Muscle of back (tissue), 11 donors: Measurements from ENCODE around the gene FAM76A. TPM values are rescaled to one million over a fixed set of nuclear protein-coding genes. Genes with fewer than 3 reads are reported as not detected.
A peak's percentile ranks its signal among the peaks of the same experiment; 100 is the strongest.
"Not testable (repeated sequence)": the region's sequence is repeated elsewhere in the genome, so short reads cannot be mapped to it uniquely, and the experiment has no call there.

Experiments
- DNase-seq, 3 donors: peaks; one replicate each; pipeline versions ENCODE4 v3.0.0 to v3.0.0-alpha.2; 2013
- polyA plus RNA-seq, 10 donors: library from polyadenylated mRNA; unstranded; fragments of 120-200 nt; gene quantifications; one replicate each; pipeline ENCODE4 v1.2.1, GENCODE V29; 2013; ENCODE audit not compliant: insufficient read length in 10 of 10

Gene FAM76A
- polyA plus RNA-seq, 10 donors, result 14.4 to 32.6 (median 19.2) TPM

- DNase-seq, result no peak
These were observed 48.9 kb downstream of the FAM76A start for GRCh38 chr1:27774654-27775053.

- DNase-seq, result not testable (repeated sequence)
These were observed 49.6 kb downstream of the FAM76A start for GRCh38 chr1:27775336-27775735.

DNA sequence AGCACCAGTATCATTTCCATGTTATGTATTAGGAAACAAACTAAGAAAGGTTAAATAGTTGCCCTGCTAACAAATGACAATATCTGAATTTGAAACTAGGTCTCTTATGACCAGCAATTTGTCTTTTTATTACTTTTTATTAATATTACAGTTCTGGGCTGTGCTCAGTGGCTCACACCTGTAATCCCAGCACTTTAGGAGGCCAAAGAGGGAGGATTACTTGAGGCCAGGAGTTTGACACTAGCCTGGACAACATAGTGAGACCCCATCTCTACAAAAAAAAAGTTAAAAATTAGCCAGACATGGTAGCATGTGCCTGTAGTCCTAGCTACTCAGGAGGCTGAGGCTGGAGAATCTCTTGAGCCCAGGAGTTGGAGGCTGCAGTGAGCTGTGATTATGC is 50.5 kb downstream of the FAM76A start:
- DNase-seq, result not testable (repeated sequence)

GRCh38 chr1:27778056-27778455 is 52.3 kb downstream of the FAM76A start:
- no peak for DNase-seq

DNA sequence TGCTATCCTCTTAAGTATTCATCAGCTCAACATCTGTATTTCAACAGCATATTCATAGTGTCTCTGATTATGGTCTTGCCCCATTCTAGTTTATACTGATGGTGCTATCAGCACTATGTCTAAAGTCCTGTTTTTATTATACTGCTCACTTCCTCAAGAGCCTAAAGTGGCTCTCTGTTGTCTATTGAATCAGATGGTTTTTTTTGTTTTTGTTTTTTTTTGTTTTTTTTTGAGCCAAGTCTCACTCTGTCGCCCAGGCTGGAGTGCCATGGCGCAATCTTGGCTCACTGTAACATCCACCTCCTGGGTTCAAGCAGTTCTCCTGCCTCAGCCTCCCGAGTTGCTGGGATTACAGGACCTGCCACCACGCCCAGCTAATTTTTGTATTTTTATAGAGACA is 53.4 kb downstream of the FAM76A start:
- no peak for DNase-seq

DNA sequence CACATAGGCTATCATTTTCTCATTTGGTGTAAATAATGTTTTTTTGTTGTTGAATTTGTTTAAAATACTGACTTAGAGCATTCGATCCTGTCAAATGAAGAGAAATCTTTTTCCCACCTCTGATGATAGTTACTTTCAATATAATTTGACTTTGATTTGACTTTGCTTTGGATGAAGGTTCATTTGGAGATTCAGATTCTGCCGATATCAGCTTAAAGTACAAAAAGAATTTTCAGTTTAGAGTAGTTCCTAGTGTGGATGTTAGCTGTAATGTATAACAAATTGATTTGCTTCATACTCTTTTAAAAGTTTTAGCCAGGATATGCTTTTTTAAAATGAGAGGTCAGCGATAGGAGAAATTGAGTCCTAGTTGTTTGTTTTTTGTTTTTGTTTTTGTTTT is 57.2 kb downstream of the FAM76A start:
- no peak for DNase-seq

DNA sequence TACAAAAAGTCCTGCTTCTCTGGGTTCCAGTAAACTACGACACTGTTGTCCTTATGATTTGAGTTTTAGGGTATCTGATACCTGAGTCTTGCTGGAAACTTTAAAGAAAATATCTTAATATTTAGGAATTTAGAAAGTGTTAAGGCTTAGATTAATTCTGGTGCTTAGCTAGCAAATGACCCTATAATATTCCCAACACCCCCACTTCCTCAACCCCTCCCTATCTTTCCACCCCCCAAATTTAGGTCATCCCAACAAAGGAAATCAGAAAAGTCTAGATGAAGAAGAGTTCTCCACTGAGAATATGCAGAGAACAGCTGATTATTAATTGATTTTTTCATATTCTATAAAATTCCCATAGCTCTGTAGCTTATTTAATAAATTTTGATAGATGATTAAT is 58.9 kb downstream of the FAM76A start:
- DNase-seq, result no peak

DNA sequence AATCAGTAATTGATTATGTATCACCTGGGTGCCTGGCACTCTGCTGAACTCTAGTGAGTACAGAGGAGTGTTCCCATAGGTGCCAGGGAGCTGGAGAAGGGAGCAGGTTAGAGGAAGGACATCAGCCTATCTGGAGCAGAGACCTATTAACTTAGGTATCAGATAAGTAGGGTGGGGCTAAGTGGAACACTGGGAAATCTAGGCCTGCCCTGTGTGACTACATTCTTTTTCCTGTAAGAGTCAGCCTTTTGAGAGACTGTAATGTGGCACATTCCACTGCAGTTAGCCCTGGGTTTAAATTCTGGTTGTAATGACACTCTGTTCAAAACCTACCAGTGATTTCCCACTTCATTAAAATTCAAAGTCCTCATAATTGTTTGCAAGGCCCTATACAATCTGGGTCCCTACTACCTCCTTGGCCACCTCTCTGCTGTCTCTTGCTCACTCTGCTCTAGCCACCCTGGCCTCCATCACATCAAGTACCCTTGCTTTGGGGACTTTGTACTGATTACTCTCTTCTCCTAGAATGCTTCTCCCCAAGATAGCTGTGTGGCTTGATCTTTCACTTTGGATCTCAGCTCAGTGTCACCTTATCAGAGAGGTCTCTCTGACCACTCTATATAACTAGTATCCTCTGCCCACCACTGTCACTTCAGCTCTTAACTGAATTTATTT is 60.2 kb downstream of the FAM76A start:
- DNase-seq, result no peak

DNA sequence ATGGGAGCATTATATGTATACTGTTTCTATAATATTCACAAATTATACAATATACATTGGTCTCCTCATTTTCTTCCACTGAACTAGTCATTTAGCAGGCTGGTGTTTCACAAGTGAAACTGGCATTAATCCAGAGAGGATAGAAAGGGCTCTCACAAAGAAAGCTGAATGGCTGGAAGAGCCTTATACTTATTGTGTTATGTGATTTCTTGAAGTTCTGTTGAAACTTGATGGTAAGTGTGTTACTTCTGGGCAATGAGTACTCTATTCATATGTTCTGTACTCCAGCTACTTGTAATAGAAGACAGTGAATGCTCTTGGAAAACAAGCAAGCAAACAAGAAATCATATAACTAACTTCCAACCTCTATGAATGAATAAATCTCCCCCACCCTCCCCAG is 62.1 kb downstream of the FAM76A start:
- DNase-seq, result no peak

DNA sequence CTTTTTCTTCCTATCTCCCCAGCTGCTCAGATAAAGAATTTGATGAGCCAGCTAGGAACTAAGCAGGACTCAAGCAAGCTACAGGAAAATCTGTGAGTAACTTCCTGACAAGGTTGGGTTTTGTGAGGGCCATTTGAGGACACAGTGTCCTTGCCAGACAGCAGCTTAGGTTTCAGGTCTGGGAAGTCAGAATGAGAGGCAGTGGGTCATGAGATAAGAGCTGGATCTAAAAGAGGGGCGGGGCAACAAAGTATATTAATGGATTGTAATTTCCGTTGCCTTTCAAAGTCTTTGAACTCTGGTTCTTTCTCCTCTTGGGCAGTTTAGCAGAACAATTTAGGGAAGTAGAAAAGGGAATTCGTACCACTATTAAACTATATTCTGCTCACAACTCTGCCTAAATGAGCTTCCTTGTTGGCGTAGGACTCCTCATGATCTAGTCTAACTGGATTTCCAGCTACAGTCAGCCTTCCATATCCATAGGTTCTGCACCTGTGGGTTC is 63.8 kb downstream of the FAM76A start:
- DNase-seq, result peak in 2 of 3 donors; percentile 6 to 11

- DNase-seq, result not testable (repeated sequence)
These were observed 64.5 kb downstream of the FAM76A start for GRCh38 chr1:27790270-27790669.

DNA sequence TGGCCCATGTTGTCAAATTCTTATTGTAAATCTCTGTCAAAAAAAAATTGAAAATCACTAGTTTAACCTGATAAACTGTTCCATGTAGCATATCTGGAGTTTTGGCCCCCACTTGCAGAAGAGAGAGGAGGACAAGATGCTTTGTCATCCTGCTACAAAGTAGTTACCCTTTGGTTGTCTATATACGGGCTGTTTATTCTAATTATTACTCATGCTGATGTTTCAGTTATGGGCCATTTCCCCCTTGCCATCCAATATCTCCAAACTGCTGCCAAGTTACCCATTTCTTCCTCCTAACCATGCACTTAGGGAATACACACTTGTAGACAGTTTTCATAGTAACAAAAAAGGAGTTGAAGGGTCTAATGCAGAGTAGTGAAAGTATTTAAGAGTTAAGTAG is 69.8 kb downstream of the FAM76A start:
- DNase-seq, result no peak

DNA sequence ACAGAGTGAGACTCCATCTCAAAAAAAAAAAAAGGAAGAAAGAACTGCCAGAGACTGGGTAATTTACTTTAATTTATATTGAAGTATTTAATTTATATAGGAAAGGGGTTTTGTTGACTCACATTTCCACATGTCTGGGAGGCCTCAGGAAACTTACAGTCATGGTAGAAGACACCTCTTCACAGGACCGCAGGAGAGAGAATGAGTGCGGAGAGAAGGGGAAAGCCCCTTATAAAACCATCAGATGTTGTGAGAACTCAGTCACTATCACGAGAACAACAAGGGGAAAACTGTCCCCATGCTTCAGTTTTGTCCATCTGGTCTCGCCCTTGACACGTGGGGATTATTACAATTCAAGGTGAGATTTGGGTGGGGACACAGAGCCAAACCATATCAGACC is 79.0 kb downstream of the FAM76A start:
- no peak for DNase-seq

- DNase-seq, result no peak
These were observed 81.0 kb downstream of the FAM76A start for GRCh38 chr1:27806758-27807157.

GRCh38 chr1:27807385-27807784 is 81.6 kb downstream of the FAM76A start:
- DNase-seq, result no peak

GRCh38 chr1:27808131-27808530 is 82.4 kb downstream of the FAM76A start:
- not testable (repeated sequence) for DNase-seq

DNA sequence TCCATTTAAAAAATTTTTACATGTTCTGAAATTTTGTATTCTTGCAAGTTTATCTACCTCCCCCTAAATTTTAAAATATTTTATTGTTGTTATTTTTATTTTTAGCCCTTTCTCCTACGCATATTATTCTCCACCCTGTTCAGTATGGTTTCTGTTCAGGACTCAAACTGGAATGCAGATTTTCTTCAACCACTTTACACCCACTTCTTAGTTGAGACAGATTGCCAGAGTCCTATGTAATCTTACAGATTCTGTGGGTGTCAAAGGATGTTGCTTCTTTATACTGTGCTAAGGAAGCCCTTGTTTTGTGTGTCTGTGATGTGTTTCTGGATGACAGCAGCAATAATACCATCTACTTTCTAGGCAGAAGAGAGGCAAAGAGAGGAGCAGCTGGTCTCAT is 84.1 kb downstream of the FAM76A start:
- no peak for DNase-seq

GRCh38 chr1:27811741-27812500 is 86.2 kb downstream of the FAM76A start:
- DNase-seq, result no peak

Other genes with a start within 250 kb of the FAM76A start
- gene WASF2, start 235.8 kb upstream of the FAM76A start, polyA plus RNA-seq, result 10 to 100 TPM; 66.0 to 92.2 (median 84.3) TPM
- gene AHDC1, start 121.8 kb upstream of the FAM76A start, polyA plus RNA-seq, result 100 to 1,000 TPM in 1 of 10 donors, 10 to 100 TPM in 9; 55.7 to 104 (median 78.7) TPM
- 1 to 10 TPM; 1.1 to 3.3 (median 2.2) TPM for gene FGR, start 90.8 kb upstream of the FAM76A start, polyA plus RNA-seq
- 10 to 100 TPM; 45.3 to 80.8 (median 67.3) TPM for gene IFI6, start 53.8 kb upstream of the FAM76A start, polyA plus RNA-seq
- gene STX12, start 47.3 kb downstream of the FAM76A start, polyA plus RNA-seq, result 10 to 100 TPM; 27.3 to 42.2 (median 32.6) TPM
- gene PPP1R8, start 104.8 kb downstream of the FAM76A start, polyA plus RNA-seq, result 10 to 100 TPM; 29.0 to 38.0 (median 32.0) TPM
- gene THEMIS2, start 146.6 kb downstream of the FAM76A start, polyA plus RNA-seq, result 1 to 10 TPM; 2.4 to 5.7 (median 3.2) TPM
- gene RPA2, start 188.6 kb downstream of the FAM76A start, polyA plus RNA-seq, result 10 to 100 TPM; 37.5 to 64.2 (median 45.9) TPM
- gene SMPDL3B, start 209.0 kb downstream of the FAM76A start, polyA plus RNA-seq, result under 1 TPM in 5 of 10 donors, not detected in 5; 0.15 to 0.48 (median 0.31) TPM
- gene XKR8, start 234.0 kb downstream of the FAM76A start, polyA plus RNA-seq, result 1 to 10 TPM; 5.9 to 8.4 (median 6.8) TPM